H9 (cell line): ENCODE data around the gene VDR. TPM values are rescaled to one million over a fixed set of nuclear protein-coding genes. Genes with fewer than 3 reads are reported as not detected.

Experiments used
- DNase-seq: peaks from one replicate; pipeline ENCODE4 v3.0.0-alpha.2; 2017
- H2AFZ ChIP-seq: one replicate; pipeline ENCODE4 v1.6.1; 2013; ENCODE audit warnings: mild to moderate bottlenecking, low read length, control low read depth, moderate library complexity
- H2AK5ac ChIP-seq: 2 replicates; pipeline ENCODE4 v1.6.1; 2013; ENCODE audit warnings: low read length, control low read depth, mixed read lengths; ENCODE audit not compliant: insufficient read length
- H2BK120ac ChIP-seq: one replicate; pipeline ENCODE4 v1.6.1; 2013; ENCODE audit warnings: low read depth, mild to moderate bottlenecking, low read length, control low read depth, inconsistent platforms; ENCODE audit not compliant: poor library complexity, severe bottlenecking
- H2BK12ac ChIP-seq: 2 replicates; pipeline ENCODE4 v1.6.1; 2013; ENCODE audit warnings: low read length, control low read depth, mixed read lengths, low read depth; ENCODE audit not compliant: insufficient read length
- H2BK15ac ChIP-seq: 2 replicates; pipeline ENCODE4 v1.6.1; 2013; ENCODE audit warnings: low read depth, low read length, control low read depth
- H2BK20ac ChIP-seq: one replicate; pipeline ENCODE4 v1.6.1; 2013; ENCODE audit warnings: low read depth, mild to moderate bottlenecking, low read length, control low read depth, inconsistent platforms; ENCODE audit not compliant: poor library complexity, severe bottlenecking
- H2BK5ac ChIP-seq: 2 replicates; pipeline ENCODE4 v1.6.1; 2013; ENCODE audit warnings: low read length, control low read depth, mixed read lengths; ENCODE audit not compliant: insufficient read length
- H3K14ac ChIP-seq: 2 replicates; pipeline ENCODE4 v1.6.1; 2013; ENCODE audit warnings: low read length, control low read depth; ENCODE audit not compliant: insufficient read depth
- H3K18ac ChIP-seq: 2 replicates; pipeline ENCODE4 v1.6.1; 2013; ENCODE audit warnings: low read depth, mild to moderate bottlenecking, mixed read lengths, low read length, control low read depth; ENCODE audit not compliant: insufficient read length
- H3K23ac ChIP-seq: 2 replicates; pipeline ENCODE4 v1.6.1; 2013; ENCODE audit warnings: low read length, control low read depth, mixed read lengths, low read depth; ENCODE audit not compliant: insufficient read length
- H3K23me2 ChIP-seq: 2 replicates; pipeline ENCODE4 v1.6.1; 2013; ENCODE audit warnings: low read depth, mild to moderate bottlenecking, mixed read lengths, low read length, control low read depth; ENCODE audit not compliant: insufficient read length, poor library complexity, severe bottlenecking
- H3K27ac ChIP-seq: 2 replicates; pipeline ENCODE4 v1.5.1; 2013; ENCODE audit warnings: low read length, control low read depth, mixed read lengths, low read depth; ENCODE audit not compliant: insufficient read length
- H3K27me3 ChIP-seq: 2 replicates; pipeline ENCODE4 v1.6.1; 2013; ENCODE audit warnings: low read length, control low read depth, inconsistent platforms; ENCODE audit not compliant: insufficient read depth
- H3K4ac ChIP-seq: 2 replicates; pipeline ENCODE4 v1.6.1; 2013; ENCODE audit warnings: low read depth, mild to moderate bottlenecking, control low read depth, inconsistent platforms, low read length, moderate library complexity
- H3K4me1 ChIP-seq: 2 replicates; pipeline ENCODE4 v1.6.1; 2013; ENCODE audit warnings: low read length, control low read depth, inconsistent platforms; ENCODE audit not compliant: insufficient read depth
- H3K4me2 ChIP-seq: 2 replicates; pipeline ENCODE4 v1.6.1; 2013; ENCODE audit warnings: low read length, control low read depth, mixed read lengths; ENCODE audit not compliant: insufficient read length, insufficient read depth
- H3K56ac ChIP-seq: 2 replicates; pipeline ENCODE4 v1.6.1; 2013; ENCODE audit warnings: low read depth, mild to moderate bottlenecking, mixed read lengths, low read length, control low read depth; ENCODE audit not compliant: insufficient read length
- H3K79me1 ChIP-seq: 2 replicates; pipeline ENCODE4 v1.6.1; 2013; ENCODE audit warnings: low read depth, mild to moderate bottlenecking, moderate library complexity, low read length, control low read depth, inconsistent platforms; ENCODE audit not compliant: insufficient read depth, poor library complexity, severe bottlenecking
- H3K79me2 ChIP-seq: 2 replicates; pipeline ENCODE4 v1.6.1; 2013; ENCODE audit warnings: low read length, control low read depth, inconsistent platforms; ENCODE audit not compliant: insufficient read depth
- H3K9ac ChIP-seq: 2 replicates; pipeline ENCODE4 v1.6.1; 2013; ENCODE audit warnings: low read length, control low read depth, mixed read lengths; ENCODE audit not compliant: insufficient read length; ENCODE audit errors: extremely low read depth
- H3K9me3 ChIP-seq: one replicate; pipeline ENCODE4 v1.6.1; 2013; ENCODE audit warnings: low read depth, low read length, inconsistent platforms; ENCODE audit not compliant: control insufficient read depth
- H3T11ph ChIP-seq: one replicate; pipeline ENCODE4 v1.6.1; 2013; ENCODE audit warnings: mild to moderate bottlenecking, low read length, control low read depth, inconsistent platforms
- H4K20me1 ChIP-seq: one replicate; pipeline ENCODE4 v1.6.1; 2013; ENCODE audit not compliant: control insufficient read depth, insufficient read length, insufficient read depth
- H4K5ac ChIP-seq: 2 replicates; pipeline ENCODE4 v1.6.1; 2013; ENCODE audit warnings: low read depth, mild to moderate bottlenecking, mixed read lengths, low read length, control low read depth; ENCODE audit not compliant: insufficient read length
- H4K8ac ChIP-seq: replicated peaks from 2 replicates; pipeline ENCODE4 v1.6.1; 2013; ENCODE audit warnings: low read length, control low read depth, mixed read lengths, low read depth; ENCODE audit not compliant: insufficient read length
- H4K91ac ChIP-seq: 2 replicates; pipeline ENCODE4 v1.6.1; 2013; ENCODE audit warnings: low read depth, mild to moderate bottlenecking, moderate library complexity, mixed read lengths, low read length, control low read depth; ENCODE audit not compliant: insufficient read length
- H3K27ac Mint-ChIP-seq, 3 experiments: 2 replicates in 2 of 3; 3 replicates in 1 of 3; pipeline ENCODE4 v1.8.0; 2020 to 2021; ENCODE audit warnings: mixed read lengths in 3 of 3, mild to moderate bottlenecking in 1 of 3, moderate library complexity in 1 of 3
- H3K27me3 Mint-ChIP-seq: 2 replicates; pipeline ENCODE4 v1.8.0; 2021; ENCODE audit warnings: low read depth, mild to moderate bottlenecking, moderate library complexity, mixed read lengths
- H3K36me3 Mint-ChIP-seq, 3 experiments: 2 replicates in 2 of 3; 3 replicates in 1 of 3; pipeline ENCODE4 v1.8.0; 2020 to 2021; ENCODE audit warnings: low read depth in 3 of 3, mixed read lengths in 3 of 3; ENCODE audit not compliant: insufficient read depth in 1 of 3
- H3K4me1 Mint-ChIP-seq, 2 experiments: 2 replicates each; pipeline ENCODE4 v1.8.0; 2020; ENCODE audit warnings: mixed read lengths in 2 of 2
- H3K4me3 Mint-ChIP-seq, 2 experiments: 2 replicates in 1 of 2; 3 replicates in 1 of 2; pipeline ENCODE4 v1.8.0; 2020 to 2021; ENCODE audit warnings: mild to moderate bottlenecking in 2 of 2, mixed read lengths in 2 of 2, moderate library complexity in 1 of 2
- H3K9me3 Mint-ChIP-seq, 2 experiments: 2 replicates in 1 of 2; 3 replicates in 1 of 2; pipeline ENCODE4 v1.8.0; 2020; ENCODE audit warnings: mild to moderate bottlenecking in 2 of 2, mixed read lengths in 2 of 2, moderate library complexity in 1 of 2
- WGBS: extraction: QIAGEN DNeasy Blood & Tissue Kit; methylation state at CpG from one replicate; pipeline ENCODE4 v1.1.7; 2013; ENCODE audit warnings: missing lambda C conversion rate, low lambda C conversion rate, mixed read lengths; ENCODE audit not compliant: insufficient read length; ENCODE audit errors: extremely low coverage; 5-methylcytosine and 5-hydroxymethylcytosine counted together
- total RNA-seq: library from RNA; stranded (reverse); gene quantifications from 2 replicates; pipeline ENCODE4 v1.2.1, GENCODE V29; 2021
- TF ChIP-seq, protein P1 (sequence below): fragments of 200-600 bp; sonication (generic); conservative IDR thresholded peaks from 3 replicates; pipeline ENCODE4 v1.8.0; 2021; ENCODE audit warnings: antibody characterized with exemption, mild to moderate bottlenecking

VDR gene
- total RNA-seq, 1 experiment from 2014 or later = 0.61 TPM

DNA sequence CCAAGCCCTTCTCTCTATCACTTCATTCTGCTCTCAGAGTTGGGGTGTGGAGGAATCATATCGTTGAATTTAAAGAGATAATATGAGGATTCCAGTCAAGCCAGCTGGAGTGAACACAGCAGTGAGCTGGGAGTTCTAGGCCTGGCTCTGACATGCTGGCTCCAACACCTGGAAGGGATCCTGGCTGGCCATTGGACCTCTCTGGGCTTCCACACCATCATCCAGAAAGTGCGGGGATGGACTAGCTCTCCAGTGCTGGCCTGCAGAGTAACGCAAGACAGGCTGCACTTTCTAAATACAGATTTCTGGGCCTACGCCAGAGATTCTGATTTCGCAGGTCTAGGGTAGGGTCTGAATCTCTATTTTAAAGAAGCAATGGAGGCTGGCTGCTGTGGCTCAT lies 50.3 kb downstream of the VDR start:
- H2BK15ac ChIP-seq = no peak overlapping the region
- H2BK20ac ChIP-seq = no peak overlapping the region
- H4K5ac ChIP-seq = no peak overlapping the region
- H3K9me3 ChIP-seq = no peaks in the 10 kb centered on the region
- H4K8ac ChIP-seq = no peak overlapping the region
- DNase-seq = no peak
- no peak overlapping the region for H3K27ac Mint-ChIP-seq
- H3K4me2 ChIP-seq = no peak overlapping the region
- H3K4me1 Mint-ChIP-seq = peaks cover 14 to 20% of the 10 kb centered on the region in 2 experiments
- H3K14ac ChIP-seq = no peak overlapping the region
- H3K9me3 Mint-ChIP-seq = no peaks in the 10 kb centered on the region
- no peak overlapping the region for H4K91ac ChIP-seq
- H3K4me1 ChIP-seq = peaks cover 2% of the 10 kb centered on the region; the same call in 1 of the 2 replicates
- H3K27me3 ChIP-seq = no peaks in the 10 kb centered on the region
- no peak overlapping the region for H3K56ac ChIP-seq
- H2AK5ac ChIP-seq = no peak overlapping the region
- H3K27me3 Mint-ChIP-seq = peaks cover 13% of the 10 kb centered on the region
- no peaks in the 10 kb centered on the region; a peak in 1 of 7 replicates for H3K36me3 Mint-ChIP-seq
- H3K79me1 ChIP-seq = no peaks in the 10 kb centered on the region
- H2BK120ac ChIP-seq = no peak overlapping the region
- WGBS = no CpG with 5 or more reads among the region's 5 CpGs
- H3T11ph ChIP-seq = no peak overlapping the region
- H3K79me2 ChIP-seq = no peaks in the 10 kb centered on the region
- no peak overlapping the region for H3K23ac ChIP-seq
- no peaks in the 10 kb centered on the region for H3K23me2 ChIP-seq
- H3K18ac ChIP-seq = no peak overlapping the region
- no peaks in the 10 kb centered on the region for H4K20me1 ChIP-seq
- H3K9ac ChIP-seq = no peak overlapping the region
- no peak overlapping the region for H2AFZ ChIP-seq
- H3K4me3 Mint-ChIP-seq = no peak overlapping the region
- H2BK12ac ChIP-seq = no peak overlapping the region
- H2BK5ac ChIP-seq = no peak overlapping the region
- H3K27ac ChIP-seq = no peak overlapping the region
- H3K4ac ChIP-seq = no peak overlapping the region
- TF ChIP-seq, protein P1, sequence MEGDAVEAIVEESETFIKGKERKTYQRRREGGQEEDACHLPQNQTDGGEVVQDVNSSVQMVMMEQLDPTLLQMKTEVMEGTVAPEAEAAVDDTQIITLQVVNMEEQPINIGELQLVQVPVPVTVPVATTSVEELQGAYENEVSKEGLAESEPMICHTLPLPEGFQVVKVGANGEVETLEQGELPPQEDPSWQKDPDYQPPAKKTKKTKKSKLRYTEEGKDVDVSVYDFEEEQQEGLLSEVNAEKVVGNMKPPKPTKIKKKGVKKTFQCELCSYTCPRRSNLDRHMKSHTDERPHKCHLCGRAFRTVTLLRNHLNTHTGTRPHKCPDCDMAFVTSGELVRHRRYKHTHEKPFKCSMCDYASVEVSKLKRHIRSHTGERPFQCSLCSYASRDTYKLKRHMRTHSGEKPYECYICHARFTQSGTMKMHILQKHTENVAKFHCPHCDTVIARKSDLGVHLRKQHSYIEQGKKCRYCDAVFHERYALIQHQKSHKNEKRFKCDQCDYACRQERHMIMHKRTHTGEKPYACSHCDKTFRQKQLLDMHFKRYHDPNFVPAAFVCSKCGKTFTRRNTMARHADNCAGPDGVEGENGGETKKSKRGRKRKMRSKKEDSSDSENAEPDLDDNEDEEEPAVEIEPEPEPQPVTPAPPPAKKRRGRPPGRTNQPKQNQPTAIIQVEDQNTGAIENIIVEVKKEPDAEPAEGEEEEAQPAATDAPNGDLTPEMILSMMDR = no peak
